Skin epidermis (tissue), 12 donors: ENCODE measurements around the gene ITGB4.

Source experiments
- H3K27ac ChIP-seq, 21 experiments: fragments of 200-600 bp; sonication (generic) in 11 of 21; one replicate each; pipeline ENCODE4 v1.5.0; 2020; ENCODE audit warnings: mild to moderate bottlenecking in 3 of 21, inconsistent platforms in 2 of 21, moderate library complexity in 2 of 21
- H3K4me3 ChIP-seq, 7 experiments: fragments of 200-600 bp; sonication (generic) in 2 of 7; one replicate each; pipeline ENCODE4 v1.5.0; 2020; ENCODE audit warnings: inconsistent platforms in 2 of 7, mild to moderate bottlenecking in 2 of 7, moderate library complexity in 1 of 7

ITGB4 gene

DNA sequence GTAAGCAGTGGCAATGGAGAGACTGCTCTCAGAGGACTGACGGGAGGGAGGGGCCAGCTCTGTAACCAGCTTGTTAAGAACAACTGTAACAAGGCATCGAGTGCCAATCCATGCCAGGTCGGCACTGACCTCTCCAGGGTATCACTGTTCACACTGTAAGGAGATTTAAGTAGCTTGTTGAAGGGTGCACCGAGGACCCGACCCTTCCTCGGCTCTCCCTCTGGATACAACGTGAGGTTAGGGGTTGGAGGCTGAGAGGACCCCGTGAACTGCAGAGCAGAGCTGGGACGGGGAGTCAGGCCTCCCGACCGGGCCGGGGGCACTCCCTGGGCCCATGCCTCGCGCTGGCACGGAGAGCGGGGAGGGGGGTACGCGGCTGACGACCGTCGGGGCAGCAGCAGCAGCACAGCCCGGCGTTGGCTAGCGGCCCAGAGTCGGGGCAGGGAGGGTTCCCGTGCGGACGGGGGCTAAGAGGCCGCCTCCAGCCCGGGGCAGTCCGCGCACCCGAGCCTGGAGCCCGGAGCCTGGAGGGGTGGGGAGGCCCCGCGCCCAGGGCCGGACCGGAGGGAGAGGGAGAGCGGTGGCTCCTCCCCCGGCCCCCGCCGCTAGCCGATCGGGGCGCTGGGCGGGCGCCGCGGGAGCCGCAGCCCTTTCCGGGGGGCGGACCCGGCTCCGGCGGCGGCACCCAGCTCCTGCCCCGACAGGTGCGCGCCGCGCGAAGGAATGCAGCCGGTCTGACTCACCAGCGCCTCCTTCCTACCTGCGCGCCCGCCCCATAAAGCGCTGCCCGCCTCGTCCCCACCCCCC lies at the start of gene ITGB4:
ITGB4 (plus strand) TSS at position 804 of the 807 bp plus-strand sequence. CDS start 3,245 bp downstream, outside the sequence.
- H3K27ac ChIP-seq, result peak within 1 kb of the TSS; percentile 67 to 96 (median 90)
- H3K4me3 ChIP-seq, result peak within 1 kb of the TSS; percentile 43 to 59 (median 52)

DNA sequence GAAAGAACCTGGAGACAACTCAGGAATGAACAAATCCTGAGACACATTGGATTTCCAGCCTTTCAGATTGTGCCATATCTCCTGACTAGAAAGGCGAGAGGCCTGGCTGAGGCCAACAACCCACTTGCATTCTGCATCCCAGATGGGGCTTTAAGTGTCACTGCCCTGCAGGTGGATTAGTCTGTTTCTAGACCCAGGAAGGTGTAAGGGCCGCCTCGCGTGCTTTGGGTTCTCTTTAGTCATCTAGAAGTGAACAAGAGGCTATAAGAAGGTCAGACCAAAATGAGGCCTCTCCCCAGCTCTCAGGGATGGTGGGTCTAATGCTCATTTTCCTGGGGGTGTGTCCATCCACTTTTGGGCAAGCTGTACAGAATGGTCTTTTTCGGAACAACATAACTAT lies 49.2 kb upstream of the ITGB4 start:
- Histone ChIP-seq H3K4me3 (no peak overlapping the region), H3K27ac (no peak overlapping the region)

DNA sequence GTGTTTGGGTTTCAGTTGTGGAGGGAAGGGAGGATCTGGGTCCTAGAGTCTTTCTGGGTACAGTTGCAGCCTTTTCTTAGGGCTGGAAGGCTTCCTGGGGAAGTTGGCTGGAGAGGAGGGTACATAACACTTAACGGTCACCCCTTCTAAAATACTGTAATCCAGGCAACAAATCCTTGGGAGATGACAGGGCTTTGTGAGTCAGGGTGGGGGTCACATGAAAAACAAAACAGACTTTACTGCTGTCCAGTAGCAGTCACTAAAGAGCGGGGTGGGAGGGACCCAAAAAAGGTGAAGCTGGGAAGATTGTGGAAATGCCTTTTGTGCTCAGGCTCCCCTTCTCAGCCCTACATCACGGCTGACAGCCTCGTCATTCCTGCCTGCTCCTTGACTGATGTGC lies 47.8 kb upstream of the ITGB4 start:
- Histone ChIP-seq H3K27ac (no peak overlapping the region), H3K4me3 (no peak overlapping the region)

DNA sequence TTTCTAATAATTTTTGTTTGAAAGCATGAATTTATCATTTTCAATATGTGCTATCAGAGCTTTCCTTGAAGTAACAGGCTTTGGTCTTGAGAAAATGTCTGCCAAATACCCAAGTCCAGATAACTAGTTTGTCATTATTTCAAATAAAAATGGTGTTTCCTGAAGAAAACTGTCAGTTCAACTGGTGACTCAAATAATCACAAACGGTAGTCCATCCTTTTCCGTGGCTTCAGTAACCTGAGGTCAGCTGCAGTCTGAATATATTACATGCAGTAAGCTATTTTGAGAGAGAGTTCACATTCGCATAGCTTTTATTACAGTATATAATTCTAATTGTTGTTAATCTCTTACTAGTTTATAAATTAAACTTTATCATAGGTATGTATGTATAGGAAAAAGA lies 44.8 kb upstream of the ITGB4 start:
- H3K4me3 ChIP-seq, result no peak overlapping the region
- H3K27ac ChIP-seq, result peak overlapping the region in 1 of 21 experiments; percentile 13

DNA sequence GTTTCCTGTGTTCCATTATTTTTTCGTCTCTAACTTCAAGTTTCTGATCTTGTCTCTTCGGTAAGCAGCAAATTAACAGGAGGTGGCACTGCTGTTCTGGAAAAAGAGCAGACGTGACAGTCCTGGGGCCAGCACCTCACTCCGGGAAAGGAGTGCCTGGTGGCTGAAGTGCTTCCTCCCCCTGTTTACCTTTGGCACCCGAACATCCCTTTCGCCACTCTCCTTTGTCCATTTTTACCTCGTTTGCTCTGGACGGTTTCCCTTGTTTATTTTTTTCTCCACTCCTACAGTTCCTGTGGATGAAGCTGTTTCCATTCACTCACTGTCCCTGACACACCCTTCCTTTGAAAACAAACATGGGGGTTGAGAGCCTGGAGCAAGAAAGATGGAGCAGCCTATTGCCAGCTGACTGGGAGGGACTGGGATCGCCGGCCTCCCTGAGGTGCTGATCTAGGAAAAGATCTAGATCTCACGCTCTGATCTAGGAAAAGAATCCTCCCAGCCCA lies 41.5 kb upstream of the ITGB4 start:
- H3K27ac ChIP-seq, result peak overlapping the region in 15 of 21 experiments; percentile 5 to 82 (median 58)

DNA sequence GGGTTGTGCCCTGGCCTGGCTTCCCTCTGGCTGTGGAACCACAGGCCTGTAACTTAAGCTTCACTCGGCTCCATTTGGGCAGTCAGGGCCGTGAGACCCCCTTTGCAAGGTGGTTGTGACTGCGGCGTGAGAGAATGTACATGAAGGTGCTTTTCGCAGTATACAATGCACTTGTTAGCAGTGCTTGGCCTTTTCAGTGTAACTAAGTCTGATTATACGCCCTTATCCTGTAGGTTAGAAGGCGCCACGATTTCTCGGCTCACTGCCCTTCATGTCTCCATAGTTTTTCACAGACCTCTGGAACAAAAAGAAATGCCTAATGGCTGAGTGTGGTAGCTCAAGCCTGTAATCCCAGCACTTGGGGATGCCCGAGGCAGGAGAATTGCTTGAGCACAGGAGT lies 40.8 kb upstream of the ITGB4 start:
- H3K27ac ChIP-seq, result peak overlapping the region in 18 of 21 experiments; percentile 4 to 82 (median 50)
- H3K4me3 ChIP-seq, result no peak overlapping the region

More for the DNA sequence above, 41.5 kb upstream of the ITGB4 start:
- no peak overlapping the region for H3K4me3 ChIP-seq

DNA sequence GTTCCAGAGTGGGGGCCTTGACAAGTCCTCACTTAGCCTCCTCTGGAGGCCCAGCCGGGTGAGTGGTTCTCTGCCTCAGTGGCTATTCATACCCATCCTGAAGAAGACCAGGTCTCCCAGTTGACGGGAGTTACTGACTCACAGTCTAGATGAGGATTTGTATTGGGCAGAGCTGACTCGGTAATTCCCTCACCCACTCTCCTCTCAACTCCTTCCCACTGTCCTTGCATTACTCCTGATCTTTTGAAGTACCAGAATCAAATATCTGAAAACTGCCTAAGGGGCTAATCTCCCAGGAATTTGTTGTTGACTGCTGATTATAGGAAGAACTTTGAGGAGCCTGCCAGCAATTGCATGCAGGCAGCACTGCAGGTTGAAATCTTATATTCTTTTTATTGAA lies 40.0 kb upstream of the ITGB4 start:
- peak overlapping the region in 15 of 21 experiments; percentile 4 to 82 (median 58) for H3K27ac ChIP-seq
- no peak overlapping the region for H3K4me3 ChIP-seq

DNA sequence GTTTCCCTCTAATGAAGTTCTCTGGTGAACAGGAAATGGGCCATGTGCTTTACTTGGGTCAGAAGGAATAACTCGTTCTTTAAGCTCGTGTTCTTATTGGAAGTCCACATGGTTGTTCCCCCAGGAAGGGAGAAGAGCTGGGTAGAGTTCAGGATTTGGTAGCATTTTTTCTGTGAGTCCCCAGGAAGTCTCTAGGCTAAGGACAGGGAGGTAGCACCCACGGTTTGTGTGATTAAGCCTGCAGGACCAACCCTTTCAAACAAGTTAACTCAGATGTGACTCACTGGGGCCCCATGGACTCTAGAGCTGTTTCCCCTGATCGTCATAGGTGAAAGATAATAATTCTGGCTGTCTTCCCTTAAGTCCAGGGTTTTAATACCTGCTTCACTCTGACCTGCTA lies 37.7 kb upstream of the ITGB4 start:
- Histone ChIP-seq H3K27ac (peak overlapping the region in 17 of 21 experiments; percentile 4 to 91 (median 84)), H3K4me3 (no peak overlapping the region)

DNA sequence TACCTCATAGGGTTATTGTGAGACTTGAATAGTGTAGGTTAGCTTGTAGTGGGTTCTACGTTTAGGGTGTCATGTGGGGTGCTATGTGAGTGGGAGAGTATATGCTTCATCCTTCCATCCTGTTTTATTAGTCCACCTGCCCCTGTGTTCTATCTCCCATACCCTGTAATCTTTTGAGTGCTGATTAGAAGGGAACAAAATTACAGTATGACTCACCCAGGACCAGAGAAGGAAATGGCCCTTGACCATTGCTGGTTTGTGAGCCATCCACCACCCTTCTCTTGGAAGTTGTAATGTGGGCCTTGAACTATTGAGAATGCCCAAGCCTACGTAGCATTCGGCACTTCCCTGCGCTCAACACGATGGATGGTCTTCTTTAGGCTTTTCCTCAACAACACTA lies 37.0 kb upstream of the ITGB4 start:
- Histone ChIP-seq H3K4me3 (no peak overlapping the region), H3K27ac (peak overlapping the region in 20 of 21 experiments; percentile 40 to 91 (median 82))

DNA sequence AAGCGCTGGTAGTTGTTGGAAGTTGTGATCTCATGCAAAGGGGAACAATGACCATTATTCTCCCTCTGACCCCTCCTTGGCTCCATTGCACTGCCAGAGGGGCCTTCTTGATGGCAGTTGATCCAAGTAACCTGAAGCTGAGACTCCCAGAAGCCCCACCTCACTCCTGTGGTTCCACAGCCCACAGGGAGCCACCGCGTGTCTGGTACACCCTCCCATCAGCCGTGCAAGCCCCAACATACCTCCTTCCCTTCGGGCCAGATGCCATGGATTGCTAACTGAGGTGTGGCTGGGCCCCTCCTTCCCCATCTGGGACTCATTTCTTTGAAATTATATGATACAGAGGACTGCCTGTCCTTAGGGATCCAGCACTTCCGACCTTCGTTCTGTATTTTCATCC lies 36.3 kb upstream of the ITGB4 start:
- H3K4me3 ChIP-seq, result no peak overlapping the region
- peak overlapping the region; percentile 40 to 91 (median 81) for H3K27ac ChIP-seq

DNA sequence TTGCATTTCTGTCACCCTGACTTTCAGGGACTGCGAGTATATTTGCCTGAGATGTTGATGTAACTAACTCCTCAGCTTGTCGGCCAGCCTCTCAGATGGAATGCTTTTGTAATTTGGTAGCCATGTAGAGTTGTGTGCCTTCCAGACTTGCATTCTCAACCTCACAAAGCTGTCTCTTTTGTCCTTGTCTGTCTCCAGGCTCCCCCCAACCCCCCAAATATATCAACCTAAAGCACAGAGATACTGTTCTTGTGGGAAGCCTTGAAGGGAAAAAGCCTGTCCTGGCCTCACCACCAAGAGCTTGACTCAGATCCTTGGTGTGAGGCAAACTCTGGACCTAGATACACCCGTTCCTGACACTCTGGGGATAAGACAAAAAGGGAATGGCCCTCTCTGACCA lies 35.8 kb upstream of the ITGB4 start:
- peak overlapping the region in 20 of 21 experiments; percentile 45 to 91 (median 82) for H3K27ac ChIP-seq

DNA sequence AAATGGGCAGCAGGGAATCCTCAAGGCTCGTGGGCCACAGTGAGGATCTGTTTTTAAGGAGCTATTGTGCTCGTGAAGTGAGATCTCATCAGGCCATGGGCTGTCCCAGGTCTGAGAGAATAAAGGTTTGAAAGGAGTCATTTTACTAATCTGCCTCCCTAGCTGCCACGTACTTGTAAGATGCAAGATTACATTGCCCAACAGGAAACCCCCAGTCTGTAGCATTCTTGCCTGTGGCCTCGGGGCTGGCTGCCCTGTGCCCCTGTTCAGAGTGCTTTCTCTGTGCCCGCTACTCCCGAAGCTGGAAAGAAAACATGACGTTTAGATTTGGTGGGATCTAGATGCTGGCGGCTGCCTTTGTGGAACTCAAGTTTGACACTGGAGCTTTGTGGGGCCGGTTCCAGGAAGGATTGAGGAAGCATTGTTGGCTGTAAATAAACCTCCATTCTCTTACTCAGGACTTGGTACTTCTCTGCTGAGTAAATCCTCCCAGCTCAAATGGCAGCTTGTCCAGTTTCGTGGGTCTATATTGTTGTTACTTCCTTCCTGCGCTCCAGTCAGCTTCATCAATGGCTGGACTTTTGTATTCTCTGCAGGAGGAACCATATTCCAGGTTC lies 32.9 kb upstream of the ITGB4 start:
- Histone ChIP-seq H3K4me3 (no peak overlapping the region), H3K27ac (peak overlapping the region in 20 of 21 experiments; percentile 57 to 91 (median 85))

More for the DNA sequence above, 35.8 kb upstream of the ITGB4 start:
- H3K4me3 ChIP-seq, result no peak overlapping the region

DNA sequence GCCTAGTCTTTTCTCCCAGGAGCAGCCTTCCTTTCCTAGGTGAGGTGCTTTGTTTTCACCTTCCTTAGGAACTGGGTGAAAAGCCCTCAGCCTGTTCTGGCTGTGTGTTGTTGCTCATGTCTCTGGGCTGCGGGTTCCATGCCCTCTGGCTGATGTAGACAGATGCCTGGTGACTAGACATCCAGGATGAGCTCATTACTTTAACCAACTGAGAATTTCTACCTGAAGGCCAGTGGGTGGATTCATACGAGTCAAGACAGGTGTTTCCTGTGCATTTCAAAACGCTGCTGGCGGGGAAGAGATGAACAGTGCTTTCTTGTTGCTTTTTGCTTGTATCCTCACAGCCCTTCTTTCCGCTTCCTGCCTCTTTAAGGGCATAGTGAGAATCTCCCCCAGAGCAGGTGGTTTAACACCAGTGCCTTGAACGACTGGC lies 31.8 kb upstream of the ITGB4 start:
- Histone ChIP-seq H3K4me3 (no peak overlapping the region), H3K27ac (peak overlapping the region in 20 of 21 experiments; percentile 57 to 91 (median 85))

DNA sequence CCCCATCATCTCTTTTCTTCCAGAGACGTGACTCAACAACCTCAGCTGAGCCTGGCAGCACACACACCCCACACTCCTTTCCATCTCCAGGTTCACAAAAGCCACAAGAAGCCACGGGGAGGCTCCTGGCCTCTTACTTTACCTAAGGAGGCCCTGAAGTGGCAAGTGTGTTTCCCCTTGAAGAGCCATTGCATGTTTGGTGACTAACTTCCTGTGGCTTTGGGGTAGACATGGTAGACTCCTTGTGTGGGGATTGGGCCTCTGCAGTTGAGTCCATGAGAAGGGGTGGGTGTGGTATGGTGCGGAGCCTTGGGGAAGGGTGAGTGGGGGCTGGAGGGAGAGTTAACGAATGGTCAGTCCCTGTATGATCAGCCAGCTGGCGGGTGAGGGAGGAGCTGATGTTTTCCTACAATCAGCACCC lies 29.9 kb upstream of the ITGB4 start:
- H3K27ac ChIP-seq, result peak overlapping the region in 17 of 21 experiments; percentile 16 to 91 (median 83)

DNA sequence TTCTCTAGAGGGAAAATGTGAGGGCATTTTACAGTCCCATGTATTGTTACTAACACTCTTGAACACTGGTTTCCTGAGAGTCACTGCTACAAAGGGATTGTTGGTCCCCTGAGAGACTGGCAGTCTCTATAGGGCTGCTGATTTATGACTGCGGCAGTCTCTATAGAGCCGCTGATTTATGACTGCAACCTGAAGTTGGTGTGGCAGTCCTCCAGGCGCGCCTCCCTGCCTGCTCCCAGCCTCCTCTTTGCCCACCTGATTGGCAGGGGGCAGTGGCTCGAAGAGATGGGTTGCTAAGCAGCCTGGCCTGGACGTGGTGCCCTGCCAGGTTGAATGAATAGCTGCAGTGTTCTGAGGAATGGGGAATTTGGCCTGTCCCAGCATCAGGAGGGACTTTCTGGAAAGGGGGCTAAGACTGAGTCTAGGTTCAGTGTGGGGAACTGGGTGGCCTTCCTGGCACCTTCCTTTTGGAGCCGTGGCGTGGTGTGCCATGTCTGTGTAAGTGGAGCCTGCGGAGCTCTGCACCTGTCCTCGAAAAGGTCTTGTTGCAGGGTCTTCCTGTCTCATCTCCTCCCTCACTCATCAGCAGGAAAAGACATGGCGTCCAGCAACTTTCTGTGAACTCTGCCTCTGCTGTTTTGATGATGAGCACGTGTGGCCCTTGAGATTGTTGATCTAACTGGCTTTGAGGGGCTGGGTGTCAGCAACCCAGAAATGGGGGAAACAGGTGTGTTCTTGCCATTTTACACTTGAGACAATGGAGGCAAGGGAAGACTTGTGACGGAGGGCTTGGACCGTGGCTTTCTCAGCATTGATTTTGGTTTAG lies 29.2 kb upstream of the ITGB4 start:
- H3K27ac ChIP-seq, result peak overlapping the region in 16 of 21 experiments; percentile 16 to 91 (median 86)

More for the DNA sequence above, 29.9 kb upstream of the ITGB4 start:
- no peak overlapping the region for H3K4me3 ChIP-seq

DNA sequence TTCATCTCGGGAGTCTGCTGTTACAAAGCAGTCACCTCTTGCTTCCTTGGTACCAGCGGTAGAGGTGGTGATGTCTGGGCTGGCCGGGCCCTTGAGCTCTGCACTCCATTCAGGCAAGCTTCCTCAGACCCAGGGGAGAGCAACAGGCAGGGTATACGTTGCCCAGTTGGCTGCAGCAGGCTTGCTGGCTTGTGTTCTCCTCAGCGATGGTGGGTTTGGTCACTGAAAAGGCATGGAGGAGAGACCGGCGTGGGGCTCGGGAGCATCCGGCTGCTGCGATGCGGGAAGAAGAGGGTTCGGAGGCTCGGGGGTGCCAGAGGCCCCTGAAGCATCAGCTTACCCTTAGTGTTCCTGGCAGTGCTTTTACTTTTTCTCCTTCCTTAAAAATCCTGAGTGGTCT lies 28.3 kb upstream of the ITGB4 start:
- H3K27ac ChIP-seq, result peak overlapping the region in 20 of 21 experiments; percentile 32 to 91 (median 82)
- H3K4me3 ChIP-seq, result no peak overlapping the region

More for the DNA sequence above, 29.2 kb upstream of the ITGB4 start:
- no peak overlapping the region for H3K4me3 ChIP-seq

DNA sequence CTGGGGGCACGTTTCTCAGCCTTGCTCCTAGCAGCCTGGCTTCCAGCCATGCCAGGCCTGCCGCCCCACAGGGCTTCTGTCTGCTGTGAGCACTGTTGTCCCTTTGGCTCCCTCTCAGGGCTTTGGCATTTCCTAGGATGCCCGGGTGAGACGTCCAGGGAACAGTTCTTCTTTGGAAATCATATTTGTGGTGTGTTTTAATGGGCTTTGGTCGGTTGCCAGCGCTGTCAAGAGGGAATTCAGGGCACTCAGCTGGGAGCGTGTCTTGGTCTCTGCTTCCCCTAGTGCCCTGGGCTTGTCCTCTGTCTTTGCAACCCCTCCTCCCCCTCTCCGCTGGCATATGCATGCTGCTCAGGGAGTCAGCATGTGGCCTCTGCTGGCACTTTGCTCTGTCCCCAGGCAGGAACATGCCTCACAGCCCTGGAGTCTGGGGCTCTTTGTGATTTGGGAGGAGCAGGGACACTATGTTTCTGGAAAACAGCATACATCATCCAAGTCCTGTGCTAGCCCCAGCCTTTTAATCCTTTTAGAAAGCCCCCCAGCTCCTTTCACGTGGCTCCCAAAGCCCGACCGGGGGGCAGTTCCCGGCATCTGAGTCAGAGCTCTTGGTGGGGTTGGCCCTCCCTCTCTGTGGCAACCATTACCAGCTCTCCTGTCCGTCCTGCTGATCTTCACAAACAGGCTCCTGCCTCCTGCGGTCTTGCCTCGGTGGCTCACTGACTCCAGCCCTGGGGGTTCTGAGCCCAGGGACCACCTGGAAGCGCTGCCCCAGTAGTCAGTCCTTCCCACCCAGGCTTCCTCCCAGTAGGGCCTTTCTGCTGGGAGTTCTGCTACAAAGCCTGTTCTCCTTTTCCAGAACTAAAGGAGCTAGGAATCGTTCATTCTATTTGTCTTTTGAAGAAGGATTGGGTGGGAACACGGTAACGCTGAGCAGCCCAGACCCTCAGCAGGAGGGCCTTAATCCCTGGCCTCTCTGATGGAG lies 27.5 kb upstream of the ITGB4 start:
- H3K4me3 ChIP-seq, result no peak overlapping the region
- H3K27ac ChIP-seq, result peak overlapping the region; percentile 32 to 91 (median 81)

DNA sequence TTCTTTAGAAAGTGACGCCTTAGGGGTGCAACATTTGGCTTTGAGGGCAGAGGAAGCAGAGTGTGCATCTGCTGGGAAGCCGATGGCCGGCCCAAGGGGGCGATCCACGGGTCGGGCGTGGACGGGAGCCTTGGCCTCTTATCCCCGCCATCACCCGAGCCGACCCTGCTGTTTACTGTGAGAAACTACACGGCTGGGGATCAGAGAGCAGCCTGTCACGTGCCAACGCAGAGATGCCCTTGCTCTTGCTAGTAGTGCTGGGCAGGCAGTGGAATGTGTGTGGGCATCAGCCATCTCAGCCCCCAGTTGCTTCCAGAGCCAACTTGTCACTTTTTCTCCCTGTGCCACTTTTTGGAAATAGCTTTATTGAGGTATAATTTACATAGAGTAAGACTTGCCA lies 26.7 kb upstream of the ITGB4 start:
- H3K27ac ChIP-seq, result peak overlapping the region; percentile 32 to 91 (median 81)
- no peak overlapping the region for H3K4me3 ChIP-seq
